Activated T-helper 9 cell treated with anti-CD3 and anti-CD28 coated beads, Interleukin-2, amount 50 U/mL, for 16 hours (primary cell): Measurements from ENCODE around the gene BLOC1S5.
"Not testable (repeated sequence)": the region's sequence is repeated elsewhere in the genome, so short reads cannot be mapped to it uniquely, and the experiment has no call there.

Experiments
- DNase-seq: peaks from one replicate; pipeline ENCODE4 v3.0.0-alpha.2; 2020; ENCODE audit warnings: low read depth

The BLOC1S5 gene

DNA sequence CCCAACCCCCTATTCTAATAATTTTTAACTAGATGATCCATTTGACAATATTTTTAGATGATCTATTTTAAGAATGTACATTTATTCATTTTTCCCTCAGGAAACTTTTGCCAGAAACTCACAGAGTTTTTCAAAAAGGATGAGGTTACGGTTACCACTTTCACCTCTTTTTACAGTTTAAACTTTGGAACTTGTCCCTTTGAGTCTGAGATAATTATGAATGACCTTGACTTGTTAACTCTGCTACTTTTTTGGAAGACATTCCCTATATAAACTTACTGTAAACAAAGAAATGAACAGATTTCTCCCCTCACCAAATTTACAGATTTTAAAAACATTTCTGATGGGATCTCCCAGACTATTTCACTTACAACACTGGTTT lies 18.4 kb upstream of the BLOC1S5 start:
- no peak for DNase-seq

DNA sequence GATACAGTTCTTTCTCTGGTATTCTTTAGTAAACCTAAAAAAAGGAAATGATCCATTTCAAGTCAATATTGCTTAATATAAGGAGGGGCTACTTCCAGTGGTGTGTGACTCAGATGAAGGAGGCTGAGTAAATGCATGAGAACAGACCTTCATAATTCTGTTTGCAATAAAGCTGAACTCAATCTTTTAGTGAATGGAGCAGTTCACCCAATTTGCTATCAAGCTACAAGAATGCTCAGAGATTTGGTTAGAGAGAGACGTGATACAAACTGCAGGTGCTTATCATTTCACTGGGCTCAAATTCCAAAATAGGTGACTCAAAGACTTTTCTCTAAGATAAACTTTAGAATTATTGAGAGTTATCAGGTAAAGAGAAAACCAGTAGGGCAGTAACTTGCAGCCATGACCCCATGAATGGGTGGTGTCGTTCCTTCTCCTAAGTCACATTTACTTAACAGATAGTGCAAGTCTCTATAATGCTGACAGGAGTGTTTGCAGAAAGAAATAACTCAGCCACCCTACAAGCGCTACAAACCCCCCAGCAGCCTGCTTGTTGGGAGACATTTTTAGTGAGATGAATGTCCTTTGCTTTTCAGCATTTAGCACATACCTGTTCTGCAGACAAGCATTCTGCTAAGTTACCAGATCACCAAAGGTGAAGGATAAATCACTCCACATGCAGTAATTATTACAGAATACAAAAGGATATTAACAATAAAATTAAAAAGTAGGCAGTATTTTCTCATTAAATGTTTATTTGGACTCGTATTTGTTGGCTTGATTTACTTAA lies 16.4 kb upstream of the BLOC1S5 start:
- DNase-seq, result no peak

DNA sequence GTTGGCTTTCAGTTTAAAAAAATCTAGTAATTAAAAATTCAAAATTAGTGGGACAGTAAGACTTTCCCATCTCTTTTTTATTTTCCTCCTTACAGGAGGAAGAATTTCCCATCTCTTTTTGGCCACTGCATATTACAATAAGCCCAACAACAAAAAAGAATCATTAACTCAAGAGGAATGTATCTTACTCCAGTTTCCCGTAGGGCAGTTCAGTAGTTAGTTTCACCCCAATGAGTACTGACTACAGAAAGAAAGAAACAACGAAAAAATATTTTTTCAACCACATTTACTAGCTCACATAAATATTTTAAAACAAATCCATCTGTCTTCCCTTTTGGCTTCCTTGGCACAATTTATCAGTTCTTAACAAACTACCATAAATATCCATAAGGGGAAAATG lies 14.9 kb upstream of the BLOC1S5 start:
- DNase-seq, result no peak

DNA sequence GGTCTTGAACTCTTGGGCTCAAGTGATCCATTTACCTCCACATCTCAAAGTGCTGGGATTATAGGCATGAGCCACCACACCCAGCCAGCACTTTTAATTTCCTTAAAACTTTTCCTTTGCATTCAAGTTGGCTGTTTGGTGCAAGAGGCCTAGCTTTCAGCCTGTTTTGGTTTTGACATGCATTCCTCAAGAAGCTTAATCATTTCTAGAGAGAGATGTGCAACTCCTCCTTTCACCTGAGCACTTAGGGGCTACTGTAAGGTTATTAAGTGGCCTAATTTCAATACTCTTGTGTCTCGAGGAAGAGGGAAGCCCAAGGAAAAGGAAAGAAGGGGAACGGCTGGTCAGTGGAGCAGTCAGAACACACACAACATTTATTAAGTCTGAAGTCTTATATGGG lies 13.8 kb upstream of the BLOC1S5 start:
- no peak for DNase-seq

DNA sequence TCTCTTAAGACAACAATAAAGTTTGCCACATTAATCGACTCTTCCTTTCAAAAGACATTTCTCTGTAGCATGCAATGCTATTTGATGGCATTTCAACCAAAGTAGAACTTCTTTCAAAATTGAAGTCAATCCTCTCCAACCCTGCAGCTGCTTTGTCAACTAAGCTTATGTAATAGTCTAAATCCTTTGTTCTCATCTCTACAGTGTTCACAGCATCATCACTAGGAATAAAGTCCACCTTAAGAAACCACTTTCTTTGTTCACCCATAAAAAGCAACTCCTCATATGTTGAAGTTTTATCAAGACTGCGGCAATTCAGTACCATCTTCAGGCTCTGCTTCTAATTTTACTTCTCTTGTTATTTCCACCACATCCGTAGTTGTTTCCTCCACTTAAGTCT lies 11.5 kb upstream of the BLOC1S5 start:
- no peak for DNase-seq

DNA sequence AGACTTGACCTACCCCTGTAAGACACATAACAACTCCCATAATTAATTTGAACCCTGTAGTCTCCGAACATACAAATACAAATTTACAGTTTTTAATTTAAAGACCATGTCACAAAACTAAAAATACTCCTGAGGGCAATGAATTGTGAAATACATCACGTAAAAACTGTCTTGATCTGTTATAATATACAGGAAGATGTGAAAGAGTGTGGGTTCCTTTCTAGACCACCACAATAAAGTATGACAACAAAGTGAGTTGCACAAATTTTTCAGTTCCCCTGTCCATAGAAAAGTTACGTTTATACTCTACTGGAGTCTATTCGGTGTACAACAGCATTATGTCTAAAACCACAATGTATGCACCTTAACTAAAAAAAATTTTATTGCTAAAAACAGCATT lies 11.0 kb upstream of the BLOC1S5 start:
- no peak for DNase-seq

DNA sequence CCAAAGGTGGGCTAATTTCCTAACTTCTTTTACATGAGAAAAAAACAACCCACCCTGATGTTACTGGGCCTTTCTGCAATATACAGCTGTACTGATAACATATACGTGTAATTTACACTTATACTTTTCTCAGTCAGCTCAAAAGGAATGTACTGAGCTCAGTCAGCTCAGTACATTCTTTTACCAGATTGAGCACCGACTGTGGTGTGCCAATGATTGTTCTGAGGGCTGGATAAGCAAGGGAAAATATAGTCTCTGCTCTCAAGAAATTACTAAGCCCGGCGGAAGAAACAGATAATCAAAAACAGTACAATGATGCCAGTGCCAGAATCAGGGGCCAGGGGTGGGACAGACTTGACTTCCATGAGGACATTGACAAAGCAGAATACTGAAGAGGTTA lies 10.0 kb upstream of the BLOC1S5 start:
- DNase-seq, result no peak

DNA sequence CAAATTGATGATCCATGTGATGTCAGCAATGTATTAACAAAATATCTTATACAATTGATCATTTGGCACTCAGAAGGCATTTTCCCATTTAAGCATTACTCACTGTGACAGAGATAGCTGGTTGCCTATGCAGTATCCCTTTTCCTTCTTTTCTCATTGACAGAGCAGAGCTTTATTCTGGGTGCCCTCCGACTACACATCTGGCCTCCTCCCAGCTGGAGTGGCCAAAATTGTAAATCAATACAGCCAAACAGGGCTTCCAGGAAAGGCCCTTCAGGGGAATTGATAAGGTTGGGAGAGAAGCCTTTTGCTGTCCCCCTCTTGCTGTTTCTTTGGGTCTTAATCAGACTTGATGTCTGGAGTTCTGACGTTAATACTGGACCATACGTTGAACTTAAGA lies 9.6 kb upstream of the BLOC1S5 start:
- no peak for DNase-seq

DNA sequence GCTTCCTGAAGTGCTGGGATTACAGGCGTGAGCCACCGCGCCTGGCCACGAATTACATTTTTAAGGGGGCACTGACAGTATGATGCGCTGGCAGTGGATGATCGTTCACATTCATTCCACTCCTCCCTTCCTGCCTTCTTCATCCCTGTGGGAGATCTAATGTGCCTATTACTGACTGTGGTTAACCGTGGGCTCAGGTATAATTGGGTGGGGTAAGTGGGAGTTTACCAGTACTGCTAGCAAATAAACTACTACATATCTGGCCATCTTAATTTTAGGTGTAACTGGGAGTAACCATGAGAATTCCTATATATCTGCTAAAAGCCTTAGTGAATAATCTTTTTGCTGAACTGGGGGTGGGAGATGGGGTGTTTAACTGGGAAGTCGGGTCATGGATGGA lies 6.5 kb upstream of the BLOC1S5 start:
- no peak for DNase-seq

DNA sequence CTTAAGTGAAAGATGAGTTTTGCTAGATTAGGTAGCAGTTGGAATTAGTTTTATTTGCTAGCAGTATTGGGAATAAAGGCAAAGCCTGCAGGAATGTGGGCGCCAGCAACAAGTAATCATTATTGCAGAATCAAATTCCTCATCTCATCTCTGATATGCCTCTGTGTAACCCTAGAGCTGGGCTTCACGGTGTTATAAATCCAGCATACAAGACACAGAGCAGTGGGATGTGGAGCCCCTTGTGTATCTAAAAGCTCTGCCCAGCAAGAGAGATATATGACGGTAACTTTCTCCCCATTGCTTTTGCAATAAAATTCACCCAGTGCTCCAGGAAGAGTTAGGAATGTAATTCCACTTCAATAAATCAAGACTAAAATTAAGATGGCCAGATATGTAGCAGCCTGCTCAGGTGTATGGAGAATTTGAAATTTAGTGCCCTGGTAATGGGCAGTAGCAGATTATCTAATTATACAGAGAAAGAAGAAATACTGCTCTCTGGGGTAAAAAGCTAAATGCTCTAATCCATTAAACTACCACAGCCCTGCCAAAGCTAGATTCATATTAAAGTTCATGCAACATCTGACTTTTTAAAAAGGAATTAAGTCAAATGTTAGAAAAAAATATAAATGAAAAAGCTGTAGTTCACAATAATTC lies 5.6 kb upstream of the BLOC1S5 start:
- no peak for DNase-seq

DNA sequence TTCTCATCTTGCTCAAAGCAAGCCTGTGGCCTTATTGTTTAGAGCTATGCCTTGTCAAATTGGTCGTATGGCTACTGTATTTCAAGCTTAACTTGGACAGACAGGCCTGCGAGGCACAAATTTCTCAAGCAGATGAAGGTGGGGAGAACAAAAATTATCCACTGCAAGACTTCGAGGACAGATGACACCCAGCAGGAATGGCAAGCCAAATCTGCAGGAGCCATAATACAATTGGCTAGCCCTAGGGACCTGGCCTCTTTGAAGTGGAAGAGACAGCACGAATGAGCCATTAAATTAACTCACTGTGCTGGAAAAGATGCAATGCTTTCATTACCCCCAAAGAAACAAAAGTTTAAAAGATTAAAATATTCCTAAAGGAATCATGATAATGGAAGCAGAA lies 5.0 kb upstream of the BLOC1S5 start:
- DNase-seq, result no peak

DNA sequence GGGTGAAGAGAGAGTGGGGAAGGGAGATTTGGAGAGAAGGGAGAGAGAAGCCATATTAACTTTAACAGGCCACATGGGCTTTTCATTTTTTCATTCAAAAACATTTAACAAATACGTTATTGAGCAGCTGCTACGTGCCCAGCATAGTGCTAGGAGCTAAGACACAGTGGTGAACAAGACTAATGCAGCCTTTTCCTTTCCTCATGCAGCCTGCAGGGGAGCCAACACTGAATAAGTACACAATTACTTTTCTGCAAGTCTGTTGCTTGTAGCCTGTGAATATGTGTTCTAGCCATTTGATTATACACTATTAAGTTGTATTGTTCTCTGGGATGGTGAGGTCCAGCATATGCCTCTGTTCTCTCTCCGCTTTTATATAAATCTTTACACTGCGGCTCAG lies 1.9 kb upstream of the BLOC1S5 start:
- no peak for DNase-seq

DNA sequence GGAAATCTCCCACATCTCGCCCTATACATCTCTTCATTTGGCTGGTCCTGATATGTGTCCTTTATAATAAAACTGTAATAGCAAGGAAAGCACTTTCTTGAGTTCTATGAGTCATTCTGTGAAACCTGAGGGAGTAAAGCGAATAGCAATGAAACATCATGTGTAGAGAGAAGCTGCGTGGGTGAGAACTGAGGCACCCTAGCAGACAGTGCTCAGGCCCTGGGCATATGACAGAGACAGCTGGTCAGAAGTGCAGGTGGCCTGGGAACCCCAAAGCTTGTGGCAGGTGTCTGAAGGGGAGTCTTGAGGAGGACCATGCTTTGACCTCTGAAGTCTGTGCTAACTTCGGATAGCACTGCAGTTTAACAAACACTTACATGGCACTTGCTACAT lies 1.3 kb upstream of the BLOC1S5 start:
- DNase-seq, result peak; percentile 9

DNA sequence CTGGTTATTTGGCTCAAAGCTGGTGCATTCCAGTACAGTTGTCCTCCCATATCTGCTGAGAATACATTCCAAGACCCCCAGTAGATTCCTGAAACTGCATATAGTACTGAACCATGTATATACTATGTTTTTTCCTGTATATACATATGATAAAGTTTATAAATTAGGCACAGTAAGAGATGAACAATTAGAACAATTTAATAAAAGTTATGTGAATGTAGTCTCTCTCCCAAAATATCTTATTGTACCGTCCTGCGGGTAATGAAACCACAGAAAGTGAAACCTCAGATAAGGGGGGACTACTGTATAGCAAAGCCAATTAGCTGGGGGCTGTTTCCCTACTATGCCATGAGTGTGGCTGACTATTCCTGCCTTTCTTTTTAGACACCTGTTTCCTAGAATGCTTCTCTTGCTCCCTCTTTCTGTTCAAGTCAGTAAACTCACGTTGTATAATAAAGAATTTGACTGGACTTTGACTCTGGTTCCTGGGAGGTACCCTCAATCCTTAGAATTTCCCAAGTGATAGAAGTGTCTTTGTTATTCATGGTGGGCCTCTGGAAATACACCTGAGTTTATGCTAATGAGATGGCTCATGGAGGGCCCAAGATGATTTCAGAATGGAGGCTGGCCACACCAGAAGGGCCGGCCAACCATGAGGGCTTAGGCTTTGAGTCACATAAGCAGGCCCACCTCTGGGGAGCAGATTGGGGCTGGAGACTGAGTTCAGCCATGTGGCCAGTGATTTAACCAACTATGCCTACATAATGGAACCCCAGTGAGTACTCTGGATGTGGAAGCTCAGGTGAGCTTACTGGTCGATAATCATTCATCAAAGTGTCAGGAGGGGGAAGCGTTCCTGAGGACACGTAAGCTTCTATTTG lies 689 bp upstream of the BLOC1S5 start:
- DNase-seq, result no peak

DNA sequence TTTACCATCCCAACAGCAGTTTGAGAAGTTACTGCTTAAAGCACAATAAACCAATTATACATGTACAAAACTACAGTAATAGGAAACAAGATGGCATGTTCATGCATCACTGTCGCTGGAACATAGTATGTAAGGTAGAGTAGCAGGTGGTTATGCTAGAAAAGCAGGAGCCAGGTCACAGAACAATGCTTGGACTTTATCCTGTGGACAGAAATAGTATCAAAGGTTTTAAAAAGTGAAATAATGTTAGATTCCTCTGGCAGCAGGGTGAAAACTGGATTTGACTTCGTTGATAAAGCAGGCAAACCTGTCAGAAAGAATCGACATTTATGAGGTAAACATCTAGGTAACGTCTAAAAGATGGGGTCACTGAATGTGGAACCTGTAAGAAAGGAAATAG lies 2.5 kb downstream of the BLOC1S5 start:
- no peak for DNase-seq

DNA sequence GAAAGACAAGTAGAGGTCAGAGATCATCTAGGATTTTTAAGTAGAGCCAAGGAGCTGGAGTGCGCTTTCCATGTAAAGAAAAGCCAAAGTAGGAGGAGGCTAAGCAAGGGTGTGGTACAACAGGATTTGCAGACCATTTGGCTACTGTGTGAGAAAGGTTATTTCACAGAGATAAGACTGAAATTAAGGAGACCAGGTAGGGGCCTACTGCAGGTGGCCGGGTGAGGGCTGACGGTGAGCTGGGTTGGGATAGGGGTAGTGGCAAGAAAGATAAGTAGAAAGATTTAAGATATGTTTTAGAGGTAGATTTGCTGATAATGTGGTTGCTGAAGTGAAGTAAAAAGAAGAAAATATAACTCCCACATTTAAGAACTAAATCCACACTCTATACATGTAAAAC lies 3.8 kb downstream of the BLOC1S5 start:
- DNase-seq, result no peak

DNA sequence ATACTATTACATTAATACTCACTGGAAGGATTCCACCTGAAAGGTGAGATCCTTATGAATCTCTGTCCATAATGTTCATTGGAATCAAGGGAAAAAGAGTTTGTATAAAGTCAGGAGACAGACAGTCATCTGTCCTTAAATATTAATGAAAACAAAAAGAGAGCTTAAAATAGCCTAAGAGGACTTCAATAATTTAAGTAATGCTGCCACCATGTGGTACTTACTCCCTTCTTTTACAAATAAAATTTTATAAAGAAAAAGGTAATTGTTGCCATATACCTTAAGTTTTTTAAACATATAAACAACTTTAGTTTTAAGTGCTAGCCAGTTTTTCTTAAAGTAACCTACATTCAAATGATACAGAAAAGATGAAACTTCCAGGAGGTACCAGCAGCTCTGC lies 5.1 kb downstream of the BLOC1S5 start:
- no peak for DNase-seq

DNA sequence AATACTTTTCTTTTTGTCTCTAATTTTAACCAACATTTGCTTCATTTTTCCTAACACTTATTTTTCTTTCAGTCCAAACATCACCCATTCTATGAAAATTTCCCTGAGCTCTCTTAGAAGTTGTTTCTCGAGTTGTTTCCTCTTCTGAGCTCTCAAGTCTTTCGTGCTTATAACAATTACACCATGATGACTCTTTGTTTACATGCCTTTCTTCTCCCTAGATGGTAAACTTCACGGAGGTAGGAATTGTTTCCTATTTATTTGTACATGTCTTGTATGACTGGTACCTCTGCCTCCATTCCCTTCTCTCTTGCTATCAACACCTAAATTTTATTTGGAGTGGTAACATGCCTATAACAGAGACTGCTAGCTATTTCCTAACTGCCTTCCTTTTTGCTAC lies 6.4 kb downstream of the BLOC1S5 start:
- no peak for DNase-seq

DNA sequence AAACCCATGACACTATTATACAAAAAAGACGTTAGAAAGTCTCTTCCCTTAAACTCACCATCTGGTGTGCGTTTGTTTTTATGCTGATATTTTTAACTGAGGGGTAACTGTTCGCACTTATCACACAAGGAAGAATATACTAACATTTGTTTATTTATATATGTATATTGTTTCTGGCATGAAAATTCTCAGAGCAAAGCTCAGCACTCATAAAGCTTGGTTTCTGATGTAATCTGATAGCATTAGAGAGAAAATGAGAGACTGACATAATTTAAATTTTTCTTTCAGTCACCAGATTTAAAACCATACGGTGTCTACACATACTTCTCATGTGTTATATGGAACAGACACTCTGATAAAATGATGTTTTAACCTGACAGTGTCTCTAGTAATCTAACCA lies 6.9 kb downstream of the BLOC1S5 start:
- no peak for DNase-seq

DNA sequence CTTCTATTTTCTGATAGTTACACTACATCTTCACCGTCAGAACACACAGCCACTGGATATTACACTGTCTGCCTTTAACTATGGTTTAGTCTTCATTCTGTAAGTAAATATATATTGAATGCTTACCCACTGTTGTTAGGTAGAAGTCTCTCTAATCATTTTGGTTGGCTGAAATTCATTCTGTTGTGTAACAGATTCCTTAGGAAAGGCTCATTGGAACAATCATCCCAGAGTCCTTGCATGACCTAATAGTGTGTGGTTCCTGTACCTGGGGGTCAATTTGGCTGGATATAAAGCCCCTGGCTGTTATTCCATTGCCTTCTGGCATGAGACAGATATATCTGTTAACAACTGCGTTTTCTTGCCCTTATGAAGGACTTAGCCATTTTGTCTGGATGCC lies 9.9 kb downstream of the BLOC1S5 start:
- no peak for DNase-seq

DNA sequence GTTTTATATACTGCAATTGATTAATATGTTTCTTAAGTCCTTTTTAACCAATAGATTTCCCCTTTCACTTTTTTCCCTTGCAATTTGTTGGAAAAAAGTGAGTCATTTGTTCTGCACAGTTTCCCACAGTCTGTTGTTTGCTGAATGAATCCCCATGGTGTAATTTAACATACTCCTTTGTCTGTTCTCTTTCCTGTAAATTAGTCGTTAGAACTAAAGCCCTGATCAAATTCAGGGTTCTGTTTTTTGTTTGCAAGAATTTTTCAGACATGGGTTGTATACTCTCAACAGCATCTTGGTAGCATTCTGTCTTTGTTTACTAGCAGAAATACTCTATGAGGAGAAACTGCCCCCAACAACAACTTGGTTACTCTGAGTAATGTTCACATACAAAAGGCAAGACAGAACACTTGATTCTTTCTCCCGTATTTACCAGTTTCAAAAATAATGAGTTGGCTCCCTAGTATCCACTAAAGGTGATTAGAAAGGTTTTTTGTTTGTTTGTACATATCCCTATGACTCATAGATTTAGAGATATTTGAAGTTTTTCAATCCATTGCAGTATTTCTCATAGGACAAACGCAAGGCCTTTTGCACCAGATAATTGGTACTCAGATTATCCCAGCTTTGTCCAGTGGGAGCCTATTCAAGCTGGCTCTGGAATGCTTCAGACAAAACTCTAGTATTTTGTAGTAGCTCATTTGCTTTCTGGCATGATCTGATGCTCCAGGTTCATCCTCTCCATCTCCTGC lies 16.5 kb downstream of the BLOC1S5 start:
- DNase-seq, result no peak

DNA sequence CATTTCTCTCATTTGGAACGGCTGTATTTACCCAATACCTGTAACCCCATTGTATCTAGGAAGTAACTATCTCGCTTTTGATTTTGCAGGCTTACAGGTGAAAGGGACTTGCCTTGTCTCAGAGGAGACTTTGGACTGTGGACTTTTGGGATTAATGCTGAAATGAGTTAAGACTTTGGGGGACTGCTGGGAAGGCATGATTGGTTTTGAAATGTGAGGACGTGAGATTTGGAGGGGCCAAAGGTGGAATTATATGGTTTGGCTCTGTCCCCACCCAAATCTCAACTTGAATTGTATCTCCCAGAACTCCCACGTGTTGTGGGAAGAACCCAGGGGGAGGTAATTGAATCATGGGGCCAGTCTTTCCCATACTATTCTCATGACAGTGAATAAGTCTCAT lies 18.4 kb downstream of the BLOC1S5 start:
- not testable (repeated sequence) for DNase-seq
